ENCODE measurements around the gene ABL1. TPM values are rescaled to one million over a fixed set of nuclear protein-coding genes. Genes with fewer than 3 reads are reported as not detected.

The ABL1 gene
- total RNA-seq, 3 donors from 2014 or later: 37.1 to 38.8 (median 38.2) TPM

DNA sequence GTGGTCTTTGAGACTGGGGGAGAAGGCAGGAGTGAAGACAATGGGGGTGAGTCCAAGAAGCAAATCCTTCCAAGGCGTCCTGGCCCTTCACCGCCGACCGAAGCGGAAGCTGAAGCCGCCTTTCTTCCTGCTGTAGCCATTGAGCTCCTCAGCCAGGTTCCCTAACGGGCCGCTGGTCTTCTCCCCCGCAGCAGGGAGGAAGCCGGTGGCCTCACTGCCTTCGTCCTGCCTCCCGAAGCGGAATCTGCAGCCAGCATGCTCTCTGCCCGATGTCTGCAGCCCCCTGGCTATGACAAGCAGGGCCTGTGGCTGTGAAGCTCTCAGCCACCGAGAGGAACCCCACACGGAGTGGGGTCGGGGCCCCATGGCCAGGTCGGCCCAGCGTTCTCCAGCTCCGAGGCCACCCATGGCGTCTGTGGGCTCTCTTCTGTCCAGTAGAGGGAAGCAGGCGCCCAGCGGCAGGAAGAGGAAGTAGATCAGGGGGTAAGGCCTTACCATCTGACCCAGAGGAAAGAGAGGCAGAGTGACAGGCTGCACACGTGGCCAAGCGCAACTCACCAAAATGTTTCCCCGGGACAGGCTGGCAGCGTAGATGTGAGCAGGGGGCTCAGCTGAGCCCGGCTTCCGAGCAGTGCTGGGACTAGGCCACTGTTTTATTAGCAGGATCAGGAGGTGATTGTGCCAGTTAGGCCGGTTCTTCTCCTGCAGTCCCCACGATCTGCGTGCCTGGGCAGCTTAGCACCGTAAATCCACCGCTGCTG is 58.5 kb downstream of the ABL1 start:
- Mint-ChIP-seq H3K9me3 (no peaks in the 10 kb centered on the region), H3K4me3 (no peak overlapping the region), H3K4me1 (ENCODE audit: low read depth) (no peaks in the 10 kb centered on the region), H3K36me3 (ENCODE audit: insufficient read depth) (no peaks in the 10 kb centered on the region), H3K27me3 (ENCODE audit: low read depth) (no peaks in the 10 kb centered on the region)
- DNase-seq: no peak
- no peak for ATAC-seq

DNA sequence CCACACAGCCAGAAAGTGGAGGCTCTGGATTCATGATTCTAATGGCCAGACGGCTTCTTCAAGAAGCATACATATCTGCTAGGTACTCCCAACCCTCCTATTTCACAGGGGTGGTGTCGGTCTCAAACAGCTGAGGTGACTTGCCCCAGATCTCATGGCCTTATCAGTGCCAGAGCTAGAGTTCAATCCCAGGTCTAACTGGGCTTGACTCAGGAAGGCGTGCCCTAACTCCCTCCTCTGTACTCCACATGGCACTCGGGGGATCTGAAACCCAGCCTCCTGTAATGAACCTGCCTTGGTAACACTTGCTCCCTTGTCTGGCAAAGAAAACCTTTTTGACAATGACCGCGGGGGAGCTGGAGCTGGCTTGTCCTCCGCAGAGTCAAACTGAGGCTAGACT is 59.5 kb downstream of the ABL1 start:
- Mint-ChIP-seq H3K4me3 (no peak overlapping the region), H3K27me3 (ENCODE audit: low read depth) (no peaks in the 10 kb centered on the region), H3K9me3 (no peaks in the 10 kb centered on the region), H3K4me1 (ENCODE audit: low read depth) (no peaks in the 10 kb centered on the region), H3K36me3 (ENCODE audit: insufficient read depth) (no peaks in the 10 kb centered on the region)
- ATAC-seq (no peak), DNase-seq (no peak)

DNA sequence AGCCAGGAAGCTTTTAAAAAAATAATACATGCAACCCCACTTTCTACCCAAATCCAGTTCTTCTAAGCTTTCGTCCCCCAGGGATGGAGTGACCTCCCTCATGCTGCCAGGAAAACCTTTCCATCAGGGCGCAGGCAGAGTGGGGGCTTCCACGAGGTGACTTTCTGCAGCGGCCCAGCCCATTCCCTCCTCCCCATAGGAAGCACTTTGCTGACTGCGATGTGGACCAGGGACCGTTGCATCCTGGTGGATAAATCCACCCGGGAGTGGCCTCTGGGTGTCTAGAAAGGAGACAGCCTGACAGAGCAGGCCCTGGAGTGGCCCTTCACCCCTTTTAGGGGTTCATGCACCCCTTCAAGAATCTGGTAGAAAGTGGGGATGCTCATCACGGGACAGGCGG is 60.0 kb downstream of the ABL1 start:
- Mint-ChIP-seq H3K4me1 (ENCODE audit: low read depth) (no peaks in the 10 kb centered on the region), H3K9me3 (no peaks in the 10 kb centered on the region), H3K4me3 (no peak overlapping the region), H3K27me3 (ENCODE audit: low read depth) (no peaks in the 10 kb centered on the region), H3K36me3 (ENCODE audit: insufficient read depth) (no peaks in the 10 kb centered on the region)
- DNase-seq: no peak
- ATAC-seq: no peak

DNA sequence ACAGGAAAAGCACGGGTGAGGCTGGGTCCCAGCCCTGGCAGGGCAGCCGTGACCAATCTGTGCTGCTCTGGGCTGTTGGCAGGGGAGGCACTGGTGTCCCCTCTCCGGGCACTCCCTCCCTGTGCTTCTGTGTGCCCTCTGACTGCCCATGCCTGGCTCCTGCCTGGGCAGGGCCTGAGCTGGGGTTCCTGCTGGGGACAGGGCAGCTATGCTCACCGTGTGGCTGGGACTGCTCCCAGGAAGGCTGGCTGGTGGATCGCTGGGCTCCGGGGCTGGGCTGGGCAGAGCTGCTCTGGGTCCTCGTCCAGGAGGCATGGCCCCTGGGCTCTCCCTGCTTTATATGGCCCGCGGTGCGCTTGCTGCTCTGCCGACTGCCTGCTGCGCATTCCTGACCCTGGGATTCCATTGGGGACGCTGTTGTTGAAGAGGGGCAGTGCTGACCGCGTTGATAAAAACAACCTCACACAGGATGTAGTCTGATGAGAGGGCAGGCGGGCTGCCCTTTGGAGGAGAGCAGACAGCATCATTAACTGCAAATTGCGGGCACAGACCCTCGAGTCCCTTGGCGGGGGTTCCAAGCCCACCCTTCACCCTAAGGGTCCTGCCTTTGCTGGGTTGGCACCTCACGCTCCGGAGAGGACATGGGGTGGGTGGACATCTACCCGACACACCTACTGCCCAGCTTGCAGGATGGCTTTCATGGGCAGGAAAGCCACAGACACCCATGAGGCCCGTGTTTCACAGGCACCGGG is 60.6 kb downstream of the ABL1 start:
- DNase-seq (no peak), ATAC-seq (no peak)
- Mint-ChIP-seq H3K36me3 (ENCODE audit: insufficient read depth) (no peaks in the 10 kb centered on the region), H3K4me1 (ENCODE audit: low read depth) (no peaks in the 10 kb centered on the region), H3K9me3 (no peaks in the 10 kb centered on the region), H3K4me3 (no peak overlapping the region), H3K27me3 (ENCODE audit: low read depth) (peaks cover 2% of the 10 kb centered on the region)

DNA sequence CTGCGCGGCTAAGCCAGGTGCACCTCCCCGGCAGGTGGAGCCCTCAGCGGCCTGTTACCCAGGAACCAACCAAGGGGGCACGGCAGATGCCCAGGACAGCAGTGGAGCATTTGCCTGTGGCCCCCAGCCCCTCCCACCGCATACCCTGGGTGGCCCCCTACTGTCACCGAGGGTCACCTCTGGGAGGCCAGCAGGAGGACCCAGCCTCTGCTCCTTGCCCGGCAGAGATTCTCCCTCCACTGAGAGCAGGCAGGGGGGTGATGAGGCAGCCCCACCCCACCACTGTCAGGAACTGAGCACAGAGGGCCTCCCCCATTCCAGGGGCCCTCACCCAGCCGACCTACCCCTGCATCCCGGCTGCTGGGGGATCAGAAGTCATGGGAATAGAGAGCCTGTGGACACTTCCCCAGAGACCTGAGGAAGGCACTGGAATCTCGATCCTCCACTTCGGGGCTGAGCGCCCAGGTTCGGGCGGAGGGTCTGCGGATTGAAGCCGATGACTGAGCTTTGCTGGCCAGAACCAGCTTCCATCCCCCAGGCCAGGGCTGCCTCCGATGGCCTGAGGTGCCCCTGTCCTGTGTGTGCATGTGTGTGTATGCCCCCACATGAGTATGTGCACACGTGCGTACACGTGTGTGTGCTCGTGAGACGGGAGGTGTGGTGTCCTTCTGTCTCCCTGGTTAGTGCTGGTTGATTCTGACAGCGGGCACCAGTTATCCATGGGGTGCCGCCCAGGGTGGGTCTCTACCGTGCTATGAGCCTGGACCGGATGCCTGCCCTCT is 61.4 kb downstream of the ABL1 start, which contains the start of gene QRFP:
Gene QRFP (minus strand): TSS at position 580 of the 782 bp plus-strand sequence. CDS start 2,974 bp downstream, outside the sequence.
- H3K4me3 Mint-ChIP-seq: no peak within 1 kb of the TSS
- ATAC-seq (no peak), DNase-seq (no peak)
- no peaks in the 10 kb centered on the region for H3K9me3 Mint-ChIP-seq
- H3K4me1 Mint-ChIP-seq (ENCODE audit: low read depth): no peaks in the 10 kb centered on the region
- no peaks in the 10 kb centered on the region for H3K36me3 Mint-ChIP-seq (ENCODE audit: insufficient read depth)
- peaks cover 3% of the 10 kb centered on the region for H3K27me3 Mint-ChIP-seq (ENCODE audit: low read depth)

DNA sequence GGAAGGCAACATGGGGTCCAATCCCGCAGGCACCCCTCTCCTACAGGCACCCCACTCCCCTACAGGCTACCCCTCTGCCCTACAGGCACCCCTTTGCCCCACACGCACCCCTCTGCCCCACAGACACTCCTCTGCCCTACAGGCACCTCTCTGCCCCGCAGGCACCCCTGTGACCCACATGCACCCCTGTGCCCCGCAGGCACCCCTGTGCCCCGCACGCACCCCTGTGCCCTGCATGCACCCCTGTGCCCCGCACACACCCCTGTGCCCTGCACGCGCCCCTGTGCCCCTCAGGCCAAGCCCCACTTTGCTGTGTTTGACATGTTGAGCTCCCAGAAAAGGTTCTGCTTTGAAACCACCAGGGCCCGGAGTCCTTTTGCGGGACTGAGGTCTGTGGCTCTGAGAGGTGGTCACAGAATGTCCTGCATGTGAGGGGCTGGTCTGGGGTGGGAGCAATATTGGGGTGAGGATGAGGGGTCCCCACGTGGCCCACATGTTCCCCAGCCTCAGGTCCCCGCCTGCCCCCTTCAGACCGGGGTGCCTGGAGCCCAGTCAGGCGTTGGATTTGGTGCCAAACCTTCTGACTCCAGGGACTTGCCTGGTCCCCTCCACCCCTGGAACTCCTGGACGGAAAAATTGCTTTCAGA is 62.2 kb downstream of the ABL1 start:
- ATAC-seq: no peak
- no peaks in the 10 kb centered on the region for H3K36me3 Mint-ChIP-seq (ENCODE audit: insufficient read depth)
- H3K9me3 Mint-ChIP-seq: no peaks in the 10 kb centered on the region

DNA sequence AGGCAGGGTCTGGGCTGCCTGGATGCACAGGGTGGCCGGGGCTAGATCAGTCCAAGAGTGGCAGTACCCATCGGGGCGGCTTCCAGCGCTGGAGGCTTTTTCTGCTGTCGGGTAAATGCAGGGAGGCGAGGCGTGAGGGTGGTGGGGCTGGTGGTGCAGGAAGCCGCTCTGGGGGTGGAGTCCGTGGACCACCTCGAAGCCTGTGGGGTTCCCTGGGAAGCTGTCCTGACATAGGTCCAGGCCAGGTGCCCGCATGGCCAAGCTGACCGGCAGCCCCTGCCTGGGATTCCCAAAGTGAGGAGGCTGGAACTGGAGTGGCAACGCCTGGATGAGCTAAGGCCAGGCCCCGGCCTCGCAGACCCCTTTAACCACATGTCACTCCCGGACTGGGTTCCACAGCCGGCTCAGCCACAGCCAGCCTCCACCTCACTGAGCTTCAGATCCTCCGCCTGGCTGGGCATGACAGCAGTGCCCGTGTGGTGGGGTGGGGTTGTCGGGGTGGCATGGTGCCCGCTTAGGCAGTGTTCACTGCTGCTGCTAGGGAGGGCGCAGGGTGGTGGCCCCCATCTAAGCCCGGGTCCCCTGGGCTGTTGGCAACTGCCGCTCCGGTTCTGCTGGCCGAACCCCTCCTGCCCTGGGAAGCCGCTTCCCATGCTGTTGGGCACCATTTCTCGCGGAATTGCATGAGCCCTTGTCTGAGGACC is 62.9 kb downstream of the ABL1 start:
- Mint-ChIP-seq H3K27me3 (ENCODE audit: low read depth) (peaks cover 3% of the 10 kb centered on the region), H3K4me3 (no peak overlapping the region), H3K36me3 (ENCODE audit: insufficient read depth) (no peaks in the 10 kb centered on the region), H3K9me3 (no peaks in the 10 kb centered on the region), H3K4me1 (ENCODE audit: low read depth) (no peaks in the 10 kb centered on the region)
- no peak for ATAC-seq
- no peak for DNase-seq

More for the DNA sequence above, 62.2 kb downstream of the ABL1 start:
- Mint-ChIP-seq H3K4me3 (no peak overlapping the region), H3K4me1 (ENCODE audit: low read depth) (no peaks in the 10 kb centered on the region), H3K27me3 (ENCODE audit: low read depth) (peaks cover 3% of the 10 kb centered on the region)
- DNase-seq: no peak

DNA sequence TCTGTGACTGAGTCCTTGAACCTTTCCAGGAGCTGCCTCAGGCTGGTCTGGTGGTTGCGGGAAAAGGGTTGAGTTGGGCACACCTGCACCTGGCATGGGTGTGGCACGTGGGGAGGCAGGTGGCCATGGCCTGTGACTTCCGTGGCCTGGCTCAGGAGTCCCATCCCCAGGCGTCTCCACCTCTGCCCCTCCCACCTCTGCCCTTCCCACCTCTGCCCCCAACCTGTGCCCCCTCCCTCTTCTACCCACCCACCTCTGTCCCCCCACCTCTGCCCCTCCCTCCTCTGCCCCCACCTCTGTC is 63.4 kb downstream of the ABL1 start:
- DNase-seq (no peak), ATAC-seq (no peak)
- no peaks in the 10 kb centered on the region for H3K9me3 Mint-ChIP-seq
- no peaks in the 10 kb centered on the region for H3K36me3 Mint-ChIP-seq (ENCODE audit: insufficient read depth)
- H3K27me3 Mint-ChIP-seq (ENCODE audit: low read depth): peaks cover 3% of the 10 kb centered on the region
- no peaks in the 10 kb centered on the region for H3K4me1 Mint-ChIP-seq (ENCODE audit: low read depth)
- H3K4me3 Mint-ChIP-seq: no peak overlapping the region

DNA sequence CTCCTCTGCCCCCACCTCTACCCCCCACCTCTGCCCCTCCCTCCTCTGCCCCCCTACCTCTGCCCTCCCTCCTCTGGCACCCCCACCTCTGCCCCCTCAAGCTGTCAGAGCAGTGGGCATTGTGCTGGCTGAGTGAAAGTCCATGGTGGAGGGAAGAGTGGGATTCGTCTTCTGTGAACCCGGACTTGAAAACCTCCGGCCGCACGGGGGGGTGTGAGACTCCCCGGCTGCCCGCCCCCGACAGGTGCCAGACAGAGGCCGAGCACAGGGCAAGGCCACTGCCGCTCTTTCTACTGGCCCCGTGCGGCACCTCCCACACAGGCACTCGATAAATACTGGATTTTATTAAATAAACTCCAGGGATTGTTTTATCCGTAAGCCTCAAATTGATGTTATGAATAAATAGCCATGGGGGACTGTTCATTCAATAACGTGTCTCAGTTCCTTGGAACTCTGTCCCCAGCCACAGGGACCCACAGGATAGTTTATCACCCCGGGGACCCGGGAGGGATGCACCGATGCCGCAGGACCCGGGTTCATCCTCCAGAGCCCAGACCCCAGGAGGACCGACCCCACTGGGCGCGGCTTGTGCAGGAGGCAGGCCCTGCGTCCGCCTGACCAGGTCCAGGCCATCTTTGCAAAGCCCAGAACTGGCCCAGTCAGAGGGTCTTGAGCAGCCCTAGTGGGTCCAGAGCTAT is 64.1 kb downstream of the ABL1 start:
- Mint-ChIP-seq H3K4me1 (ENCODE audit: low read depth) (no peaks in the 10 kb centered on the region), H3K36me3 (ENCODE audit: insufficient read depth) (no peaks in the 10 kb centered on the region), H3K4me3 (no peak overlapping the region), H3K27me3 (ENCODE audit: low read depth) (peaks cover 4% of the 10 kb centered on the region), H3K9me3 (no peaks in the 10 kb centered on the region)
- ATAC-seq (no peak), DNase-seq (no peak)

DNA sequence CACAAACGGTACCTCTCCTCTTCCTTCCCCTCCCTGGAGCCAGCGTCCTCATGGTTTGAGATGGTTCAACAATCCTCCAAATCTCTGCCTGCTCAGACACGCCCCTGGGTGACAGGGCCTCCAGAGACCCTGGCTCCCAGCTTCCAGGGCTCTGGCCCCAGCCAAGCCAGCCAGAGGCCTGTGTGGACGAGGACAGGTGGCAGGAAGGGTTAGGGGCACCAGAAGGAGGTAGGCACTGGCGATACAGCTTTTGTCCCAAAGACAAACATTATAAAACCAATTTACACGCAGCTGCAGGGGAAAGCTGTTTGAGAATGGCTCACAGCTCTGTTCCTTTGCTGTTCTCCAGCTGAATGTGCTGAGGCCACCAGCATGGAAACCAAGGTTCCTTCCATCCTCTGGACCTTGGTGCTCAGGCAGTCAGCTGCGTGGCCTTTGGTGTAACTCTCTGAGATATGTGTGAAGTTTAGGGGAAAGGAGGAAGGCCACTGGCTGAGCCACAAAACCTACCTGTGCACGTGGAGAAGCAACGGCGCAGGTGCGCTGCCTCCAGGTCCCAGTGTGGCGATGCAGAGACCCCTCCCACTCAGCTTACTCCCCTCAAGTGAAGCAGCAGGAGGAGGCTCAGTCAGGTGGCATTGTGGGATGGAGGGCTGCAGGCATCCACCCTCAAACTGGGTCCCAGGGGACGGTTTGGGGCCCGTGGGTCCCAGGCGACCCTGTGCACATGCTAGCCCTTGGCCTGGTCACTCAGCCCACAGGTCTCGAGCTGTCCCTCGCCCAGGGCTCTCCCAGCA is 65.8 kb downstream of the ABL1 start:
- no peaks in the 10 kb centered on the region for H3K36me3 Mint-ChIP-seq (ENCODE audit: insufficient read depth)
- DNase-seq: no peak
- H3K9me3 Mint-ChIP-seq: no peaks in the 10 kb centered on the region
- no peak overlapping the region for H3K4me3 Mint-ChIP-seq
- H3K4me1 Mint-ChIP-seq (ENCODE audit: low read depth): no peaks in the 10 kb centered on the region
- H3K27me3 Mint-ChIP-seq (ENCODE audit: low read depth): peaks cover 9% of the 10 kb centered on the region
- no peak for ATAC-seq

DNA sequence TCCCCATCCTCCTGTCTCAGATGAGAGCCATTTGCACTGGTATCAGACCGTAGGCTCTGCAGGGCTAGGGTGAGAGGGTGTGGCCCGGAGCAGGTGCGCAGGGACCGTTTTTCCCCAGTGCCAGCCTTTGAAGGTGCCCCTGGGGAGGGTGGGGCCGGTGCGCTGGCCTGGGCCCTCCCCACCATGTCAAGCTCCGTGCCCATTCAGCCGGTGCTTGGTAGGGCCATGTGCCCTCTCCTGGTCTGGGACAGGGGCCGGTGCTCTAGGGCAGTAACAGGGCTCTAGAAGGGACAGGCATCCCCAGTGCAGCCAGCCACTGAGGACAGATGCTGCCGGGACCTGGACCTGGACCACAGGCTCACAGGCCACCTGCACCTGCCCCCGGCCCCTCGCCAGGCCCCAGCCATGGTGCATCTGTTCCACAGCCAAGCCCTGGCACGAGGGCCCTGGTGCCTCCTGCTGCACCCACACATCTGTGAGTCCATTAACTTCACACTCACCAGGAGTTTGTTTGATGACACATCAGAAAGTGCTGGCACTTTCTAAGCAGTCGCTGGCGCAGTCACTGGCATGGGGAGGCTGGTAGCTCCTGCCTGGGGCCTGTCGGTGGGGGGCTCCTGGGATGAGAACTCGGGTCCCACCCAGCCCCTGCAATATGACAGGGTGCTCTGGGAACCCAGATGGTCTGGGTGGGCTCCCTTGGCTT is 66.6 kb downstream of the ABL1 start:
- no peak for ATAC-seq
- H3K9me3 Mint-ChIP-seq: no peaks in the 10 kb centered on the region
- no peaks in the 10 kb centered on the region for H3K4me1 Mint-ChIP-seq (ENCODE audit: low read depth)
- H3K27me3 Mint-ChIP-seq (ENCODE audit: low read depth): peaks cover 11% of the 10 kb centered on the region
- DNase-seq: no peak
- H3K36me3 Mint-ChIP-seq (ENCODE audit: insufficient read depth): no peaks in the 10 kb centered on the region
- H3K4me3 Mint-ChIP-seq: no peak overlapping the region

Data from activated T-cell treated with anti-CD3 and anti-CD28 coated beads, Interleukin-2, amount 50 U/mL, for 4 hours (primary cell).